SH-SY5Y (cell line): ENCODE measurements around the gene VPS45.

Source experiments
- GATA2 ChIP-seq: IDR thresholded peaks from 2 replicates; pipeline ENCODE4 v1.6.1; 2011; ENCODE audit warnings: mild to moderate bottlenecking, low read depth, low read length
- GATA3 ChIP-seq: IDR thresholded peaks from 2 replicates; pipeline ENCODE4 v1.6.1; 2011; ENCODE audit warnings: low read depth, mild to moderate bottlenecking, low read length, moderate library complexity

Gene VPS45

DNA sequence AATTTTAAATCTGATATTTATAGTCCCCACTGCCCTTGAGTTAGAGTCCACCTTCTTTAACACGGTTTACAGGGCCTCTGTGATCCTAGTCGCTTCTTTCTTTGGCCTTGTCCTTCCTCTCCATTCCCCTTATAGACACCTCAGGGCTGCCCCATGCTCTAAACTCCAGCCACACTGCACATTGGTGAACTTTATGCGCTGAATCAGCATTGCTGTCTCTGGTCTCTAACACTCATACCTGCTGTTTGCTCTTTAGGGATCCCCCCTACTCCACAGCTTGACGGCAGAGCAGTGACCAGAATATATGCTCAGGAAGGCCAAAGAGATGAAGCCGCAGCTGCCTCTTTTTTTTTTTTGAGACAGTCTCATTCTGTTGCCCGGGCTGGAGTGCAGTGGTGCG lies 112.3 kb downstream of the VPS45 start:
- no peak for TF ChIP-seq GATA3
- TF ChIP-seq GATA2: no peak

DNA sequence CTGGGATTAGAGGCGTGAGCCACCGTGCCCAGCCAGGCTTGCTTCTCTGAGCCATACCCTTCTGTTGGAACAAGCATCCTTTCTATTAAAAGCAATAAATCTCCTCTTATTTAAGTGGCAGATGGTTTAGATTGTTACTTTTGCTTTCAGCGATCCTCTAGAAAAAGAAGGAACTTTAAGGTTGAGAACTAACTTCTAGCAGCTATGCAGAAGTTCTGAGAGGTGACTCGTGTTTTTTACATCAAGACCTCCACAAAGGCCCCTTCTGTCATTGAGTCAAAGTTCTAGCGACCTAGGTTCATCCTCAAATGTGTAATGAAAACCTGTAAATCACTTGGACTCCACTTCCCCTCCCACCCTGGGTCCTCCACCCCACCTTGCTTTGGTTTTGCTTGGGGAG lies 112.9 kb downstream of the VPS45 start:
- TF ChIP-seq GATA2: no peak

DNA sequence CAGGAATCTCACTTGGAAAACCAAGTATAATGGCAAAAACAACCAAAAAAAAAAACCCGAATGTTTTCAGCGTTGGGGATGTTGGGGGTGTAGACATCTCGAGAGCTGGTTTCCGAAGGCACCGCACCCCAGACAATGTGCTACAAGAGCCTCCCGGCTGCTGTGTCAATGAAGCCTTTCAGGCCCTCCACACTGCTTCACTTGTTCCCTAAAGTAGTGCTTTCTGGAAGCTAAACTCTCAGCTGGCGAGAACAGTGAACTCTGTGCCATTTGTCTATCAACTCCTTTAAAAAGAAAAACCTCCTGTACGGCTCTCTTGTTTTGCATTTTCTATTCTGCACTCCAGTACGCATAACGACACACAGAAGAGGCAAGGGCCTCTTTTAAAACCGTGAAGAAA lies 114.7 kb downstream of the VPS45 start:
- TF ChIP-seq GATA2 (no peak), GATA3 (no peak)

DNA sequence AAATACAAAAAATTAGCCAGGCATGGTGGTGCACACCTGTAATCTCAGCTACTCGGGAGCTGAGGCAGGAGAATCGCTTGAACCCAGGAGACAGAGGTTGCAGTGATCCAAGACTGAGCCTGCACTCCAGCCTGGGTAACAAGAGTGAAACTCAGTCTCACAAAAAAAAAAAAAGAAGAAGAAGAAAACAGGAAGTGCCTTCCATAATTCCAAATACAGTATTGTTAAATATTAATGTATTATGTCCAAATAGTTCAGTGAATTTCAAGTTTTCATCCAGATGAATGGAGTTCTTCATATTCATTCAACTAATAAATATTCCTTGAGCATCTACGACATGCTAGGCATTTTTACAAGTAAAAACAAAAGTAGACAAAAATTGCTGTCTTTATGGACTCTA lies 115.5 kb downstream of the VPS45 start:
- TF ChIP-seq GATA2 (no peak), GATA3 (no peak)

DNA sequence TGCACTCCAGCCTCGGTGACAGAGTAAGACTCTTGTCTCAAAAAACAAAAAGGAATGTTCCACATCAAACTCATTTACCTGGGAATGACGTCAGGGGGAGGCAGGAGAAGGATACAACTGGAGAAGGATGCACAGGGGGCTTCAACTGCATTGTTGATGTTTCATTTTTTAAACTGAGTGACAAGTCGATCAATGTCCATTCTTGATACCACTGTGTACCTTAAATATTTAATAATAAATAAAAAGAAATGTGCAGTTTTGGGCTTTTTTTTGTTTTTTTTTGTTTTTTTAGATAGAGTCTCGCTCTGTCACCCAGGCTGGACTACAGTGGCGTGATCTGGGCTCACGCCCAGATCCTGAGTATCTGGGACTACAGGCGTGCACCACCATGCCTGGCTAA lies 117.9 kb downstream of the VPS45 start:
- TF ChIP-seq GATA3 (no peak), GATA2 (no peak)

DNA sequence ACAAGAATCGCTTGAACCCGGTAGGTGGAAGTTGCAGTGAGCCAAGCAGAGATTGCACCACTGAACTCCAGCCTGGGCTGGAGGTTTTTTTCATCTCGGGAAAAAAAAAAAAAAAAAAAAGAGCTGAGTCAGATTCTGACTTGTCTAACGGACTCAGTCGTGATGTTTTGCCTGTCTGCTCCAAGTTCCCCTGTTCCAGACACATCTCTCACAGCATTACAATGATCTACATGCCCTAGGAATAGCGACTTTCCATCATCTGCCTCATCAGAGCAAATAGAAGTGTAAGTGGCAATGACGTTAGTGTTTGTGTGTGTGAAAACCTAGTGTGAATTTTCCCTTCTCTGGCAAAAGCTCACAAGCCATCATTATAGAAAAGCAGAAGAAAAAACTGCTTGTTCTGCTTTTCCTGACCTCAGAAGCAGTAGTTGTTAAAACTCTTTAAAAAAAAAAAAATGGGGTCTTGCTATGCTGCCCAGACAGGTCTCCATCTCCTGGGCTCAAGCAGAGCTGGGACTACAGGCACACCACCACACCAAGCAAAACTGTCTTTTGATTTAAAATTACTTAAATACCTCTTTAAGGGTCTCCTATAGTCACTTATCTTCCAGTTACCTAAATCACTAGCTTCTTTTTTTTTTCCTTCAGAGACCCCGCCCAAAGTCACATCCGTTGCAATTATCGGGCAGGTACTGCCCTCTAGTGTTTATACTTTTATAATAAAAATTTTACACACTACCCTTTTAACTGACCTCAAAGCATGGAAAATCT lies 119.4 kb downstream of the VPS45 start:
- TF ChIP-seq GATA3 (no peak), GATA2 (no peak)

DNA sequence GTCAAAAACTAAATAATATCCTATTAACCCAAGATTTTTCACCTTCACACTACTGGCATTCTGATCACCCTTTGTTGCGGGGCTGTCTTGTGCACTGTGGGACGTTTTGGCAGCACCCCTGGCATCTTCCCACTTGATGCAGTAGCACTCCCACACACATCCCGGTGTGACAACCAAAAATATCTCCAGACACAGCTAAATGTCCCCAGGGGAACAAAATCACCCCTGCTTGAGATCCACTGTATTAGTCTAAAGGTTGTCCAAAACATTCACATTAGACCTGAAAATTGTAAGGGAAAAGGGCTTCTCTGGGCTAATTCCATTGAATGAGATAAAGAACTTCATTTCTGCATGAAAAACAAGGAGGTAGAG lies 120.0 kb downstream of the VPS45 start:
- TF ChIP-seq GATA2: no peak
- TF ChIP-seq GATA3: no peak

DNA sequence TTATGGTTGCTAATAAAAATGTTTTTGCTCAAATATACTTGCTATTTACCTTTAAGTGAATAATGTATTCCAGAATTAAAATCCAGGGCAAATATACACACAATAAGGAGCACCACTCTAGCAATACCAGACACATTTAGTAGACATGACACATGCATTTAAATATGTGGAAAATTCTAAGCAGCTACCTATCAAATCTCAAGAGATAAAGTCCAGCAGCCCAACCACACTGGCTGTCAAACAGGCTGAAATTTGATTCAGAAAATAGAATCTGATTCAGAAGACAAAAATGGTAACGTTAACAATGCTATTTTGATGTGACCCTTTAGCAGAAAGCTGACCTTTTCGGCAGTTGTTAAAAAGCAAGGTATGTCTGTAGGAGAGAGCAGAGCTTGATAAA lies 124.4 kb downstream of the VPS45 start:
- TF ChIP-seq GATA3: no peak
- no peak for TF ChIP-seq GATA2

DNA sequence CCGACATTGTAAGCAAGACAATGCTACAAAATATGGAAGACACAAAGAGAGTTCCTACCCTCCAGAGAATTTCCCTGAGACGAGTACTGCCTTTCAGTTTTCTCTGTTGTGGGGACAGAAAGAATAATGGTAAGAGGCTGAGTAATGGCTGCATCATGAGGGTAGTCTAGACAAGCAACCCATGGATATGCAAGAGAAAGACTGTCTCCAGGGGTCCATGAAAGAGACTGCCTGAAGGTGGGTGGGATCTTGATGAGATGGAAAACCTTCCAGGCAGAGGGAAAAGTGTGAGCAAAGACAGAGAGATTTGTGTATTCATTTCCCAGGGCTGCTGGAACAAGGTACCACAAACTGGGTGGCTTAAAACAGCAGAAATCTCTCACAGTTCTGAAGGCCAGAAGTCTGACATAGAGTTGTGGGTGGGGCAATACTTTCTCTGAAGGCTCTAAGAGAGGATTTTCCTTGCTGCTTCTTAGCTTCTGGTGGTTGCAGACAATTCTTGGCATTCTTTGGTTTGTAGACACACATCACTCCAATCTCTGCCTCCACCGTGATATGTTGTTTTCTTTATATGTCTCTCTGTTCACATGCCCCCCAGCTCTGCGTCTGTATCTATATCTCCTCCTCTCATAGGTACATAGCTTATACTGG lies 126.9 kb downstream of the VPS45 start:
- TF ChIP-seq GATA3 (no peak), GATA2 (no peak)
